SK-N-SH treated with all-trans-retinoic acid at 6 μM for 48 hours (cell line): Measurements from ENCODE around the gene GFM2.

Experiments
- ARNTL ChIP-seq: fragments of 450-650 bp; formaldehyde crosslinking; IDR thresholded peaks from 2 replicates; pipeline ENCODE4 v1.5.0; 2020; ENCODE audit warnings: low read depth, mild to moderate bottlenecking, moderate library complexity, borderline replicate concordance
- BACH2 ChIP-seq: fragments of 250-450 bp; sonication (Bioruptor Pico); IDR thresholded peaks from 2 replicates; pipeline ENCODE4 v1.9.0; 2021; ENCODE audit warnings: mild to moderate bottlenecking, borderline replicate concordance
- OSR1 ChIP-seq: fragments of 250-450 bp; sonication (Bioruptor Pico); IDR thresholded peaks from 2 replicates; pipeline ENCODE4 v1.8.0; 2022; ENCODE audit warnings: moderate library complexity, mild to moderate bottlenecking, inconsistent platforms
- ZFP3 ChIP-seq: fragments of 250-450 bp; sonication (Bioruptor Pico); IDR thresholded peaks from 2 replicates; pipeline ENCODE4 v1.5.0; 2020; ENCODE audit warnings: mild to moderate bottlenecking, moderate library complexity
- ZNF565 ChIP-seq: fragments of 450-650 bp; formaldehyde crosslinking; conservative IDR thresholded peaks from 2 replicates; pipeline ENCODE4 v1.5.0; 2020; ENCODE audit warnings: low read depth, mild to moderate bottlenecking, moderate library complexity
- ZNF8 ChIP-seq: fragments of 450-650 bp; formaldehyde crosslinking; IDR thresholded peaks from 2 replicates; pipeline ENCODE4 v1.5.0; 2020; ENCODE audit warnings: mild to moderate bottlenecking, moderate library complexity
- TF ChIP-seq, protein P1 (sequence below): fragments of 250-450 bp; sonication (Bioruptor Pico); IDR thresholded peaks from 2 replicates; pipeline ENCODE4 v1.8.0; 2020; ENCODE audit warnings: mild to moderate bottlenecking, moderate library complexity, borderline replicate concordance

- TF ChIP-seq, protein P1, sequence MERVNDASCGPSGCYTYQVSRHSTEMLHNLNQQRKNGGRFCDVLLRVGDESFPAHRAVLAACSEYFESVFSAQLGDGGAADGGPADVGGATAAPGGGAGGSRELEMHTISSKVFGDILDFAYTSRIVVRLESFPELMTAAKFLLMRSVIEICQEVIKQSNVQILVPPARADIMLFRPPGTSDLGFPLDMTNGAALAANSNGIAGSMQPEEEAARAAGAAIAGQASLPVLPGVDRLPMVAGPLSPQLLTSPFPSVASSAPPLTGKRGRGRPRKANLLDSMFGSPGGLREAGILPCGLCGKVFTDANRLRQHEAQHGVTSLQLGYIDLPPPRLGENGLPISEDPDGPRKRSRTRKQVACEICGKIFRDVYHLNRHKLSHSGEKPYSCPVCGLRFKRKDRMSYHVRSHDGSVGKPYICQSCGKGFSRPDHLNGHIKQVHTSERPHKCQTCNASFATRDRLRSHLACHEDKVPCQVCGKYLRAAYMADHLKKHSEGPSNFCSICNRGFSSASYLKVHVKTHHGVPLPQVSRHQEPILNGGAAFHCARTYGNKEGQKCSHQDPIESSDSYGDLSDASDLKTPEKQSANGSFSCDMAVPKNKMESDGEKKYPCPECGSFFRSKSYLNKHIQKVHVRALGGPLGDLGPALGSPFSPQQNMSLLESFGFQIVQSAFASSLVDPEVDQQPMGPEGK (CRISPR knock-in tag) = no peak
- TF ChIP-seq OSR1 (CRISPR knock-in tag) (no peak), ZNF8 (CRISPR knock-in tag) (no peak), ZFP3 (CRISPR knock-in tag) (no peak), ARNTL (CRISPR knock-in tag) (no peak), ZNF565 (no peak), BACH2 (CRISPR knock-in tag) (no peak)
These were observed 5.7 kb downstream of the GFM2 start for GRCh38 chr5:74761241-74761640.
